ENCODE measurements around the gene SETBP1.

The SETBP1 gene

GRCh38 chr18:44744161-44745121 is 63.8 kb downstream of the SETBP1 start:
- no peak overlapping the region for H3K9ac ChIP-seq (ENCODE audit: low read length)
- no peaks in the 10 kb centered on the region for H3K27me3 ChIP-seq (ENCODE audit: control insufficient read depth, insufficient read depth, low read length)
- peaks cover 29% of the 10 kb centered on the region for H3K4me1 ChIP-seq (ENCODE audit: control insufficient read depth, insufficient read depth, low read length)
- peak overlapping the region; percentile 28; the same call in 1 of the 2 replicates for H3K4me3 ChIP-seq (ENCODE audit: low read depth, low read length)
- no peaks in the 10 kb centered on the region for H3K36me3 ChIP-seq (ENCODE audit: control insufficient read depth, insufficient read depth, low read length)
- H3K27ac ChIP-seq (ENCODE audit: low read depth, low read length) = no peak overlapping the region
- no peaks in the 10 kb centered on the region for H3K9me3 ChIP-seq (ENCODE audit: control insufficient read depth, insufficient read depth, low read depth, low read length)

- H3K9me3 ChIP-seq (ENCODE audit: control insufficient read depth, insufficient read depth, low read depth, low read length) = no peaks in the 10 kb centered on the region
- no peak overlapping the region for H3K27ac ChIP-seq (ENCODE audit: low read depth, low read length)
- no peak overlapping the region for H3K9ac ChIP-seq (ENCODE audit: low read length)
- H3K4me3 ChIP-seq (ENCODE audit: low read depth, low read length) = no peak overlapping the region
- H3K36me3 ChIP-seq (ENCODE audit: control insufficient read depth, insufficient read depth, low read length) = no peaks in the 10 kb centered on the region
- H3K4me1 ChIP-seq (ENCODE audit: control insufficient read depth, insufficient read depth, low read length) = peaks cover 26% of the 10 kb centered on the region
- no peaks in the 10 kb centered on the region for H3K27me3 ChIP-seq (ENCODE audit: control insufficient read depth, insufficient read depth, low read length)
These were observed 66.5 kb downstream of the SETBP1 start for GRCh38 chr18:44747157-44747556.

- Histone ChIP-seq H3K27me3 (ENCODE audit: control insufficient read depth, insufficient read depth, low read length) (no peaks in the 10 kb centered on the region), H3K36me3 (ENCODE audit: control insufficient read depth, insufficient read depth, low read length) (no peaks in the 10 kb centered on the region), H3K9ac (ENCODE audit: low read length) (no peak overlapping the region), H3K9me3 (ENCODE audit: control insufficient read depth, insufficient read depth, low read depth, low read length) (no peaks in the 10 kb centered on the region), H3K4me3 (ENCODE audit: low read depth, low read length) (no peak overlapping the region), H3K4me1 (ENCODE audit: control insufficient read depth, insufficient read depth, low read length) (peaks cover 12% of the 10 kb centered on the region), H3K27ac (ENCODE audit: low read depth, low read length) (no peak overlapping the region)
These were observed 67.9 kb downstream of the SETBP1 start for GRCh38 chr18:44748582-44748981.

- H3K4me1 ChIP-seq (ENCODE audit: control insufficient read depth, insufficient read depth, low read length) = no peaks in the 10 kb centered on the region
- no peak overlapping the region for H3K9ac ChIP-seq (ENCODE audit: low read length)
- H3K27ac ChIP-seq (ENCODE audit: low read depth, low read length) = no peak overlapping the region
These were observed 70.1 kb downstream of the SETBP1 start for GRCh38 chr18:44750774-44751173.

GRCh38 chr18:44754567-44754966 is 73.9 kb downstream of the SETBP1 start:
- no peaks in the 10 kb centered on the region for H3K4me1 ChIP-seq (ENCODE audit: control insufficient read depth, insufficient read depth, low read length)
- no peak overlapping the region for H3K9ac ChIP-seq (ENCODE audit: low read length)
- H3K4me3 ChIP-seq (ENCODE audit: low read depth, low read length) = no peak overlapping the region
- no peaks in the 10 kb centered on the region for H3K27me3 ChIP-seq (ENCODE audit: control insufficient read depth, insufficient read depth, low read length)
- H3K9me3 ChIP-seq (ENCODE audit: control insufficient read depth, insufficient read depth, low read depth, low read length) = no peaks in the 10 kb centered on the region
- H3K27ac ChIP-seq (ENCODE audit: low read depth, low read length) = no peak overlapping the region
- no peaks in the 10 kb centered on the region for H3K36me3 ChIP-seq (ENCODE audit: control insufficient read depth, insufficient read depth, low read length)

More at GRCh38 chr18:44750774-44751173, 70.1 kb downstream of the SETBP1 start:
- Histone ChIP-seq H3K27me3 (ENCODE audit: control insufficient read depth, insufficient read depth, low read length) (no peaks in the 10 kb centered on the region), H3K4me3 (ENCODE audit: low read depth, low read length) (no peak overlapping the region), H3K36me3 (ENCODE audit: control insufficient read depth, insufficient read depth, low read length) (no peaks in the 10 kb centered on the region), H3K9me3 (ENCODE audit: control insufficient read depth, insufficient read depth, low read depth, low read length) (no peaks in the 10 kb centered on the region)

GRCh38 chr18:44758861-44759631 is 78.4 kb downstream of the SETBP1 start:
- no peak overlapping the region for H3K4me3 ChIP-seq (ENCODE audit: low read depth, low read length)

GRCh38 chr18:44759925-44760342 is 79.2 kb downstream of the SETBP1 start:
- Histone ChIP-seq H3K4me3 (ENCODE audit: low read depth, low read length) (no peak overlapping the region), H3K9me3 (ENCODE audit: control insufficient read depth, insufficient read depth, low read depth, low read length) (no peaks in the 10 kb centered on the region), H3K27me3 (ENCODE audit: control insufficient read depth, insufficient read depth, low read length) (no peaks in the 10 kb centered on the region), H3K9ac (ENCODE audit: low read length) (no peak overlapping the region), H3K4me1 (ENCODE audit: control insufficient read depth, insufficient read depth, low read length) (no peaks in the 10 kb centered on the region), H3K36me3 (ENCODE audit: control insufficient read depth, insufficient read depth, low read length) (no peaks in the 10 kb centered on the region), H3K27ac (ENCODE audit: low read depth, low read length) (no peak overlapping the region)

More at GRCh38 chr18:44758861-44759631, 78.4 kb downstream of the SETBP1 start:
- Histone ChIP-seq H3K9ac (ENCODE audit: low read length) (no peak overlapping the region), H3K9me3 (ENCODE audit: control insufficient read depth, insufficient read depth, low read depth, low read length) (no peaks in the 10 kb centered on the region), H3K4me1 (ENCODE audit: control insufficient read depth, insufficient read depth, low read length) (no peaks in the 10 kb centered on the region), H3K27me3 (ENCODE audit: control insufficient read depth, insufficient read depth, low read length) (no peaks in the 10 kb centered on the region), H3K27ac (ENCODE audit: low read depth, low read length) (no peak overlapping the region), H3K36me3 (ENCODE audit: control insufficient read depth, insufficient read depth, low read length) (no peaks in the 10 kb centered on the region)

- no peak overlapping the region for H3K27ac ChIP-seq (ENCODE audit: low read depth, low read length)
- no peaks in the 10 kb centered on the region for H3K27me3 ChIP-seq (ENCODE audit: control insufficient read depth, insufficient read depth, low read length)
- no peaks in the 10 kb centered on the region for H3K36me3 ChIP-seq (ENCODE audit: control insufficient read depth, insufficient read depth, low read length)
- no peaks in the 10 kb centered on the region for H3K4me1 ChIP-seq (ENCODE audit: control insufficient read depth, insufficient read depth, low read length)
- no peak overlapping the region for H3K9ac ChIP-seq (ENCODE audit: low read length)
- H3K9me3 ChIP-seq (ENCODE audit: control insufficient read depth, insufficient read depth, low read depth, low read length) = no peaks in the 10 kb centered on the region
- no peak overlapping the region for H3K4me3 ChIP-seq (ENCODE audit: low read depth, low read length)
These were observed 81.1 kb downstream of the SETBP1 start for GRCh38 chr18:44761812-44762211.

GRCh38 chr18:44763327-44763726 is 82.6 kb downstream of the SETBP1 start:
- no peak overlapping the region for H3K4me3 ChIP-seq (ENCODE audit: low read depth, low read length)
- H3K9ac ChIP-seq (ENCODE audit: low read length) = no peak overlapping the region
- no peaks in the 10 kb centered on the region for H3K4me1 ChIP-seq (ENCODE audit: control insufficient read depth, insufficient read depth, low read length)
- H3K36me3 ChIP-seq (ENCODE audit: control insufficient read depth, insufficient read depth, low read length) = no peaks in the 10 kb centered on the region
- no peak overlapping the region for H3K27ac ChIP-seq (ENCODE audit: low read depth, low read length)
- no peaks in the 10 kb centered on the region for H3K9me3 ChIP-seq (ENCODE audit: control insufficient read depth, insufficient read depth, low read depth, low read length)
- no peaks in the 10 kb centered on the region for H3K27me3 ChIP-seq (ENCODE audit: control insufficient read depth, insufficient read depth, low read length)

GRCh38 chr18:44764863-44765262 is 84.2 kb downstream of the SETBP1 start:
- Histone ChIP-seq H3K4me1 (ENCODE audit: control insufficient read depth, insufficient read depth, low read length) (no peaks in the 10 kb centered on the region), H3K9me3 (ENCODE audit: control insufficient read depth, insufficient read depth, low read depth, low read length) (no peaks in the 10 kb centered on the region), H3K4me3 (ENCODE audit: low read depth, low read length) (no peak overlapping the region), H3K27me3 (ENCODE audit: control insufficient read depth, insufficient read depth, low read length) (no peaks in the 10 kb centered on the region), H3K9ac (ENCODE audit: low read length) (no peak overlapping the region), H3K36me3 (ENCODE audit: control insufficient read depth, insufficient read depth, low read length) (no peaks in the 10 kb centered on the region), H3K27ac (ENCODE audit: low read depth, low read length) (no peak overlapping the region)

- no peaks in the 10 kb centered on the region for H3K4me1 ChIP-seq (ENCODE audit: control insufficient read depth, insufficient read depth, low read length)
- H3K9ac ChIP-seq (ENCODE audit: low read length) = no peak overlapping the region
- no peaks in the 10 kb centered on the region for H3K27me3 ChIP-seq (ENCODE audit: control insufficient read depth, insufficient read depth, low read length)
- H3K4me3 ChIP-seq (ENCODE audit: low read depth, low read length) = no peak overlapping the region
- H3K27ac ChIP-seq (ENCODE audit: low read depth, low read length) = no peak overlapping the region
- no peaks in the 10 kb centered on the region for H3K36me3 ChIP-seq (ENCODE audit: control insufficient read depth, insufficient read depth, low read length)
- no peaks in the 10 kb centered on the region for H3K9me3 ChIP-seq (ENCODE audit: control insufficient read depth, insufficient read depth, low read depth, low read length)
These were observed 84.8 kb downstream of the SETBP1 start for GRCh38 chr18:44765456-44765855.

All from HUES6 (cell line).